Endometrial microvascular endothelial cells (primary cell): ENCODE measurements around the gene MYOZ1. TPM values are rescaled to one million over a fixed set of nuclear protein-coding genes. Genes with fewer than 3 reads are reported as not detected.

ENCODE experiments used
- in situ Hi-C: cut with HindIII; loops from 2 replicates; pipeline ENCODE4 v1.10.0; 2017; ENCODE audit warnings: low sequenced_read_pairs, low pct_unique_long_range_greater_than_20kb; ENCODE audit errors: inconsistent ontology term
- total RNA-seq: library from RNA; depleted of rRNA; stranded (reverse); fragments of >200 nt; gene quantifications from one replicate; pipeline ENCODE4 v1.2.3, GENCODE V29; 2015; ENCODE audit errors: inconsistent ontology term

MYOZ1 gene
- total RNA-seq, 1 donor from 2014 or later, result not detected

DNA sequence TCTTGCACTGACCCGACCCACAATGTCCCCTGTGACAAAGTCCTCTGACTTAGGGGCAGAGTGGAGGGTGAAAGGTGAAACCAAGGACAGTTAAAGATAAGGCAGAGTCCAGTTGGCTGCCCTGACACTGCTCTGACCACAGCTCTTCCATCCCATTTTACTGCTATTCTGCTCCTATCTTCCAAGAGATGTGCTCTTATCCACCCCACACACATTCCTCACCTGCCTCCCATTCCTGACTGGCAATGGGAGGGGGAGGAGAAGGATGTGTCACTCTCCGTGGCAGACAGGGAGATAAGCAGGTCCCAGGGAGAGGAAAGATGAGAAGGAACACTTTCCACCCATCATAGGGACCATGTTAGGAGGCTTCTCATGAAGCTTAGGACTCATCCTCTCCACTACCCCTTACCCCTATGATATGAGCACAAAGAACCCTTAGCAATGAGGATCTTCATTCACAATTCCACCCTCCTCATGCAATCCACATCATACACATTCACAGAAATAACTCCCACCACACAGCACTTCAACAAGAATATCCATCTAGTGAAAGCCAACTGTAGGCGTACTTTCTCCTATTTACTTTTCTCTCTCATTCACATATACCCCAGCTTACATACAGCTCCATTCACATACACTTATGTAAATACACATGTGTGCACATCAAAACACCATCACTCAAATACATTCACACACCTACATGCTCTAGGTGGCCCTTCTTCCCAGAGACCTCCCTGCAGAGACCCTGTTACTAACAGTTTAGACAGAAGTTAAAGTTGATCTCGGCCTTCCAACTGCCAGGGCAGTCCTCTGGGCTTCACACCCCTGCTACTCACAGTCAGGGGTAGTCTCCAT is 7.9 kb upstream of the MYOZ1 start:
- in situ Hi-C loops, result no loop called here

DNA sequence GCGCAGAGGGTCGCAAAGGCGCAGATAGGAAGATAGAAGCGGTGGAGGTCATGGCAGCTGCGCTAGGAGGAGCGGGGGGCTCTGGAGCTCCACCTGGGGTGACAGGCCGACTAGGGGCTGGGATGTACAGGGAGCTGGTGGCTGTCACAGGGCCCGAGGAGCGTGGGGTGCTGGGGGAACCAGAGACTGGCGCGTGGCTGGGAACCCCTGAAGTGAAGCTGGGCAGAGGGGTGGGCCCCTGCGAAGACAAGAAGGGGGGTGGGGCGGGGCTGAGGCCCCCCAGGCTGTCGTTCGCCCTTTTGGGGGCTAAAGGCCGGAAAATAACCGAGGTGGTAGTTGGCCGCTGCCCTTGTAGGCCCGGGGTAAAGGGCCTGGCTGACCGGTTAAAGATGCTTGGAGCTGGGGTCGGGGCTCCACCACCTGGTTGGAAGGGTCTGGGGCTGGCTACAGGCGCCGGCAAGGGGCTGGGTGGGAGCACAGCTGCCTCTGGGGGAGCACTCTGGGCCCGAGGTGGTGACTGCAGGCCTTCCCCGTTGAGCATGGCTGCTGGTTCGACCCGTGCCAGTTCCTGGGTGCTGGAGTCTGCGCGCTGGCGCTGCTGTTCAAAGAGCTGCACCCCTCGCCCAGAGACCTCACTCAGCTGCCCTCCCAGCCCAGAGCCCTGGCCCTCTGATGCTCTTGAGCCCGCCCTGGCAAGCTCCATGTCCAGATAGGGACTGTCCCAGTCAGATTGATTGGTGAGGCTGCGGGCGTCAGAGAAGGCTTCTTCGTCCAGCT is 6.8 kb upstream of the MYOZ1 start:
- in situ Hi-C loops, result no loop called here

DNA sequence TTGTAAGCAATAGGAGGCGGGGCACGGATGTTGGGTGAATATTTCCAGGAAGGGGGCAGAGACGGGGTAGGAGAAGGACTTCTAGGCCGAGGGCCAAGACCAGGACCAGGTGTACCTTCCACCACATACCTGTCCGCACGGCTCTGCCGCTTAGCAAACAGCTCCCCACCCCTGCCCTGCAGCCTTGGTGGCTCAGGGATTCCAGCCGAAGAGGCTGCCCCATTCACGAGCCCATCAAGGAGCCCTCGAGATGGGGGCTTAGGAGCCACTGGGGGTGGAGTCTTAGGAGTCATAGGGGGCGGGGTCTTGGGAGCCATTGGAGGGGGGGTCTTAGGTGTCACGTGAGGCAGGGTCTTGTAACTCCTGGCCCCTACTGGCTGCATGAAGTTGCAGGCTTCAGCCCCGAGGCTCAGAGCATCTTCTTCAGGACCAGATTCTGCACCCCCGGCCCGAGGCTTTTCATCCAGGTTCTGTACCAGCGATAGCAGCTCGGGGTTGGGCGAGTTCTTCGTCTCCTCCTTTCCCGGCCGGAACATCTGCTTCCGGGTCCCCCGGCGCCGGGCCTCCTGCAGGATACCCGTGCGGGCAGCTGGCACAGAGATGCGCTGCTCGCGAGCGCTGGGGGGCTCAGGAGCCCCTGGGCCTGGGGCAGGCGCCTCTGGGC is 6.1 kb upstream of the MYOZ1 start:
- in situ Hi-C loops, result no loop called here

DNA sequence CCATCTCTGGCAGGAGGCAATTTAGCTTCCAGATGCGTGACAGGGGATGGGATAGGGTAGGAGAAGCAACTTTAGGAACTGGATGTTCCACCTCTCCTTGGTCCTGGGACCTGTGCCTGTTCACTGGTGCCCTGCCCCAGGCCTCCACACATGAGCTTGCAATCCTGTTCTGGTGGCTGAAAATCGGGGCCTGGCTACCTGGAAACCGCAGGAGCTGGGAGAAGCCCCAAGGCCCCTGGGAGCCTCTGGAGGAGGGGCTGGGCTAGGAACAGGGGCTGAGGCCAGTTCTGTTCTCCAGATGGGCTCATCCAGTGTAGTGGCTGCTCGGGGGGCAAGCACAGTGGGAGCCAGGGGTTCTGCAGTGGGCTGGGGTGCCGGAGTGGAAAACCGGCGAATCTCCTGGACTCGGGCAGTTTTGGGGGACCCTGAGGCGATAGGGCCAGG is 5.3 kb upstream of the MYOZ1 start:
- in situ Hi-C loops, result no loop called here

DNA sequence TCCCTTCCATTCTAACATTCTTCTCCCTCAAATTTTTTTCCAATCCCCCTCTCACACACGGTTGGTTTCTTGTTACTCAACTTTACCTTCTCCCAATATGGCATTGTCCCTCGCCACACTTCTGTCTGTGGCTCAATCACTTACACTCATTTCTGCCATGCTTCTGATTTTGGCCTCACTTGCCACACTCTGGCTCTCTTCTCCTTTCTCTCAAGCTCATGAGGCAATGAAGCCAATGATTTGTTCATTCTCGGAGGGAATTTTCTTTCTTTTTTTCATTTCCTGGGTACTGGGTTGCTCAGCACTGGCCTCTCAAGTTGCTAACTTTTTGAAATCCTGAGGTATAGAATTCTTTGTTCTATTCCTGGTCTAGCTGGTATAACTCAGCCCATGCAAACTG is 4.0 kb upstream of the MYOZ1 start:
- in situ Hi-C loops, result no loop called here

DNA sequence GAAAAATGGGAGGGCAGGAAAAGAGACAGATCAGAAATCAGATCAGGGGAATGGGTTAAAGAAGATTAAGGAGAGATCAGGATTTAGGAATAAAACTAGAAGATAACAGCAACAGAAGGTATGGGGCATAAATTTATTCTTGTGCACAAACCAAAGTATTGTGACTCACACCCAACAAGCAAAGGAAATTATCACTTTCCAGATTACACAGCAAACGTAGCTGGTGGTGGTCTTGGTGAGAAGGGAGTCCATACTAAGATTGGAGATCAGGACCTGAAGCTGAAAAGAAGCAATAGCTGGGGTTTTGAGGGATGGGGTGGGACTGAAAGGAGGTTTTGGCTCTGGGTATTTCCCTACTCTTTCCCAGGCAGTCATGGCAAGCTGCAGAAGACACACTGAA is 3.5 kb upstream of the MYOZ1 start:
- in situ Hi-C loops, result no loop called here

DNA sequence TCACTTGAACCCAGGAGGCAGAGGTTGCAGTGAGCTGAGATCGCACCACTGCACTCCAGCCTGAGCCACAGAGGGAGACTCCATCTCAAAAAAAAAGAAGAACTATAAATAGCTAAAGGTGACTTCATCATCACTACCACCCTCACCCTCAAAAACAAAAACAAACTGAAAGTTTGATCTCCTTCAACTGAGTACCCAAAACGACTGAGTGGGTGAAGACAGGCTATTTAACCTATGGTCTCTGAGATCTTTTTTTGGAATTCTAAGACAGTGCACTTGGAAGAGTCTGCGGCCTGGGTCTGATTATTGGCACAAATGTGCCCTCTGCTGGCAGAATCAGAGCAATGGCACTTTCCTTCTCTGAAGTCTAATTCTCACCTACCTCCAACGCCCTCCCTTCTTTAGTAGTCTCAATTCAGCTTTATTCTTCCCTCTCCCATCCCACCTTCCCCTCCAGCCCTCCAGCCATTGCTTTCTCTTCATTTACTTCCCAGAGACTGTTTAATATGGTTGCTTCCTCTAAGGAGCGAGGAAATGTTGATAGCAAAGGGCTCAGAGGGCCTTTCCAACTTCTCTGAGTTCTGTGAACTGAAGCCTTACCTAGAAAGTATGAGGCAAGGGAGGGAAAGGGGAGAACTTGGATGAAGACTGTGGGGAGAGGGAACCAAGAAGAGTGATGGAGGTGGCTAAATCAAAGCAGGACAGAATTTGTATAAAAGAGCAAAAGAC is 2.9 kb upstream of the MYOZ1 start:
- in situ Hi-C loops, result no loop called here

DNA sequence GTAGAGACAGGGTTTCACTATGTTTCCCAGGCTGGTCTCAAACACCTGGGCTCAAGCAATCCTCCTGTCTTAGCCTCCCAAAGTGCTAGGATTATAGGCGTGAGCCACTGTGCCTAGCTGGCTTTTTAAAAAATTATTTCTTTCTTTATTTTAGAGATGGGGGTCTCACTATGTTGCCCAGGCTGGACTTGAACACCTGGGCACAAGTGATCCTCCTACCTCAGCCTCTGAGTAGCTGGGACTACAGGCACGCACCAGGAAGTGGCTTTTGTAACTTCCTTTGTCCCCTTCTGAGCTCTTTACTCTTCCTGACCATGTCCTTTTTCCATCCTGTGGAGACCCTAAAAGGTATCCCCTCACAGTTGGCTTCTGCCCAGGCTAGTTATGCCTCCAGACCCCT is 2.1 kb upstream of the MYOZ1 start:
- in situ Hi-C loops, result no loop called here

DNA sequence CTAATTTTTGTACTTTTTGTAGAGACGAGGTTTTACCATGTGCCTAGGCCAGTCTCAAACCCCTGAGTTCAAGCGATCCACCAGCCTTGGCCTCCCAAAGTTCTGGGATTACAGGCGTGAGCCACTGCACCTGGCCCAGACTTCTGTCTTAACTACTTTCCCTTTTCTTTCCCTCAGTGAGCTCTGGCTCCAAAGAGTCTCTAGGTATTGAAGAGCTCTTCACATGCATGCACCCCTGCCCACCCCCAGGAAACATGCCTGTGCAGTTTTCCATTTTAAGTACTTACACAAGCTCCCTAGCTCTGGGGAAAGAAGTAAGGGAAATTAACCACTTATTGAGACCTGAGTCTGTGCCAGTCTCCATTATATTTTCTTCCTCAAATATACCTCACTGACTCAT is 2.0 kb downstream of the MYOZ1 start:
- in situ Hi-C loops, result no loop called here

DNA sequence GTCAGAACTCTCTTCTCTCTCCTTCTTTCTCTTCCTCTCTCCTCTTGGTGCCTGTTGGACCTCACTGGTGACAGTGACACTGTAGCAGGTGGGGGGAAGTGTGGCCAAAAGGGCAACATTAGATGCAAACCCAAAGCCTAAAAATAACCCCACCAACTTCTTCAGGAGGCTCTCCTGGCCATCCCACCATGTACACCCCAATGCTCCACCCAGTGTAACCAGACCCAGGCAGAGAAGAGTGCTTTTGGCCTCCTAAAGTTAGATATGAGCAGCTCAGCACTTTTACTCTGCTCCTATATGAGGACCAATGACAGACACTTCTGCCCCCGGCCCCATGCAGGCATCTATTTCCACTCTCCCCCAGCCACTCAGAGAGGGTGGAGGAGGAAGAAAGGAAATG is 5.5 kb downstream of the MYOZ1 start:
- in situ Hi-C loops, result no loop called here

DNA sequence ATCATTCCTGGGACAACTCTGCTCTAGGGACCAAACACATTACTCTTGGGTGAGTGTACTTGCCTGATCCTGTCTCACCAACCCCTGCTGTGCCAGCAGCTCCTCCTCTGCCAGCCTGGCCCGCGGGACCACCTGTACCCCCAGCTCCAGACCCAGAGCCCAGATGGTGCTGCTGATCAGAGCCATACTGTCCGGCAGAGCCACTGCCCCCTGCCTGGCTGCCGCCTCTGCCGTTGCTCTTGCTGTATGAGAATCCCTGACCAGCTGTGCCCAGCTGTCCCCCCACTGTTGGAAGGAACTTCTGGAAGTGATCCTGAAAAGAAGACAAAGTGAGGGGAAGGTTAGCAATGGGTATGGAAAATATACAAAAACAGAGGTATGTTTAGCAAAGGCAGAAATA is 6.9 kb downstream of the MYOZ1 start:
- in situ Hi-C loops, result no loop called here

DNA sequence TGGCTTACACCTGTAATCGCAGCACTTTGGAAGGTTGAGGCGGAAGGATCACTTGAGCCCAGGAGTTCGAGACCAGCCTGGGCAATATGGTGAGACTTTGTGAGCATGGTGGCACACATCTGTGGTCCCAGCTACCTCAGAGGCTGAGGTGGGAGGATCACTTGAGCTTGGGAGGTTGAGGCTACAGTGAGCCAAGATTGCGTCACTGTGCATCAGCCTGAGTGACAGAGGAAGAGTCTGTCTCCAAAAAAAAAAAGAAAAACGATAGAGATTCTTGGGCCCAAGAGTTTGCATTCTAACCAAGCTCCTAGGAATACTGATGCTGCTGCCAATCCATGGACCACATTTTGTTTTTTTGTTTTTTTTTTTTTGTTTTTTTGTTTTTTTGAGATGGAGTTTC is 12.1 kb downstream of the MYOZ1 start:
- in situ Hi-C loops, result no loop called here

DNA sequence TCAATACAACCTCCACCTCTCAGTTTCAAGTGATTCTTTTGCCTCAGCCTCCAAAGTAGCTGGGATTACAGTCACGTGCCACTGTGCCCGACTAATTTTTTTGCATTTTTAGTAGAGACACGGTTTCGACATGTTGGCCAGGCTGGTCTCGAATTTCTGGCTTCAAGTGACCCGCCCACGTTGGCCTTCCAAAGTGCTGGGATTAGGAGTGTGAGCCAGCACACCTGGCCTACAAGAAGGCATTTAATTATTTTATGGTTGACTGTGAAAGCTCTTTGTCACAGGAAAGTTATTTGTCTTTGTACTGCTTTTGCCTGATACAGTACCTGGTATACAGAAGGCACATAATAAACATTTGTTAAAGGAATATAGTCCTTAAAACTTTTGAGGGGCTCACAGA is 12.9 kb downstream of the MYOZ1 start:
- in situ Hi-C loops, result no loop called here

DNA sequence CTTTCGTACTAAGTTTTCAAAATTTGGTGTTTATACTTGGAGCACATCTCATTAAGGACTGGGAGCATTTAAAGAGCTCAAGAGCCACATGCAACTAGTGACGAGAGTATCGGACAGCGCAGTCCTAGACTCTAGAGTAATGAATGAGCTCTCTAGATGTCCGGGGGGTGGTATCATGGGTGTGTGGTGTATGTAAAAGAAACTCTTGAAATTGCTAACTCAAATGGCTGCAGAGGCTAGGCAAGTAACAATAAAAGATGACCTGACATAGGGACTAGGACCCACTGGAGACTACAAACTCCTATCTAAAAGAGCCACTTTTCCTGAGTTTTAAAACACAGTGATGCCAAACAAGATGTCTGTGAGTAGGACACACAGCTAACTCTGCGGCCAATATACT is 14.0 kb downstream of the MYOZ1 start:
- in situ Hi-C loops, result no loop called here

DNA sequence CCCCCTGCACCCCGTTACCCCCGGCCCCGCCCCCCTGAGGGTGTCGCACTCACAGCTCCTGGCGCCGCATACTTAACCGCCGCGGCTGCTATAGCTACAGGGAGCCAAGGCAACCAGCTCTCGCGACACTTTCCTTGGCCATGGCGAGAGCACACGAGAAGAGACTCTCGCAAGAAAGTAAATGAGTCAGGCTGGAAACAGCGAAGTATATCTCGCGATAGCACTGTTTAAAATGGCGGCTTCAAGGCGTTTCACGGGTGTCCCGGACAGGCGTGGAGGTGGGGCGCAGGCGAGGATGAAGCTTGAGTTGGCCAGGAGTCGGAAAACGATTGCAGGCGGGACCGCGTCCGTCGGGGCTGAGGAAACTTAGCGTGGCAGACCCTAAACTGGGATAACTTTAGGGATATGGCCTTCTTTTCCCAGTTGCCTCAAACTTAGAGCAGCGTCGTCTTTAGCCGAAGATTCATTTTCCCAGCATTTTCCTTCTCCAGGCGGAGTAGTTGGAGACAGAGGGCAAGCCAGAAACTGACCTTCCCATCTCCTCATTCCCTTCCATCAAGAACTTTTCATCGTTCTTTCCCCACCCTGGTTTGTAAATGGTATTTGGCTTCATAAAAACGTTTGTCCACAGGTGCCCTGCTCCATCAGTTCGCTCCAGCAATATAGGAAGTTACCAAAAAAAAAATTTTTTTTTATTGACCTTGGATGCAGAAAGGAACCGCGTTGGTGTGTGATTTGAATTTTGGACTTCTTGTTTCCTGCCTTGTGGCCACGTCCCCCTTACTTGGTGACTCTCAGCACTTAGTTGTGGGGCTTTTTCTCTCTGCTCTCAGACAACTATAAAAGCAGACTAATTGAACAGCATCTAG is 15.2 kb downstream of the MYOZ1 start:
- in situ Hi-C loops, result no loop called here

DNA sequence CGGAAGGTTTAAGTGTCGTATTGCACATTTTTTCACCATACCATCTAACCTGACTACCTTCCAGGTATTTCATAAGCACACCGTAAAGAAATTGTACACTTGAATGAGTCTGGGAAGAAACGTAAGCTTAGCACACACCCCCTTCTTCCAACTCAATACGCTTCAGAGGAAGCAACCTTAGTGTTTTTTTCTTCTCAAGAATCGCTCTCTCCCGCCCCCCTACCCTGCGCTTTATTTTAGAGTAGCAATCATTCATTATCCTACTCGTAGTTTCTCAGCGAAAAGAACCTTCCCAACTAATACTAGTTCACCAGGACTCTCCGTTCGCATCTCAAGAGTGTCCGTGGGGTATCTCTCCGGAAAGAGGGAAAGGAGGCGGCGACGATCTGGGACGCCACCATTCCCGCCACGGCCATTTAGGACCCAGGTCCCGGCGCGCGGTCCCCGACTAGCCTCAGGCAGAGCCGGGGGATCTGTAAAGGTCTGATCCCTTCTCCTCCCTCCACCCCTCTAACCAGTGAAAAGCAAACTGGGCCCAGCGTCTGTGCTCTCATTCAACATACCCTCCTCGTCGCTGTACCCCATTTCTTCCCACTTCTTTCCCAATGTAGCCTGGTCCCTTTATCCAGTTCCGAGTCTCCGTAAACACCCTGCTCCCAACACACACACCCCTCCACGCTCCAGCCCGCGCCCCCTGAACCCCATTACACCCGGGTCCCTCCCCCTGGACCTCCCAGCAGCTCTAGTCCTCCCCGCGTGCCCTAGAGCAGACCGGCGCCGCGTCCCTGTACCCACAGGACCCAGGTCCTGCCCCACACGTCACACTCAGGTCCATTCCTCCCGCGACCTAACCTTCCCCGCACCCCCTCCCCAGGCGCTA is 16.0 kb downstream of the MYOZ1 start:
- in situ Hi-C loops, result no loop called here

DNA sequence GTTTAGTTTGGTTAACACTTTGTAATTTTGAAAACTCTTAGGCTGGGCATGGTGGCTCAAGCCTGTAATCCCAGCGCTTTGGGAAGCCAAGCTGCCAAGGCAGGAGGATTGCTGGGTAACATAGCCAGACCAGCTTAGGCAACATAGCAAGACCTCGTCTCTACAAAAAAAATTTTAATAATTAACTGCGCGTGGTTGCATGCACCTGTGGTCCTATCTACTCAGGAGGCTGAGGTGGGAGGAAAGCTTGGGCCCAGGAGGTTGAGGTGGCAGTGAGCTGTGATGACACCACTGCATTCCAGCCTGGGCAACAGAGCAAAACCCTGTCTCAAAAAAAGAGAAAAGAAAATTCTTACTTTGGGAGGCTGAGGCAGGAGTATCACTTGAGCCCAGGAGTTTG is 18.2 kb downstream of the MYOZ1 start:
- in situ Hi-C loops, result no loop called here
